EH (cell line): Measurements from ENCODE around the gene OSR1.
A peak's percentile ranks its signal among the peaks of the same experiment; 100 is the strongest.
"Not testable (repeated sequence)": the region's sequence is repeated elsewhere in the genome, so short reads cannot be mapped to it uniquely, and the experiment has no call there.

Source experiments
- DNase-seq: peaks from one replicate; pipeline ENCODE4 v3.0.0-alpha.2; 2015; ENCODE audit warnings: low read depth

The OSR1 gene

GRCh38 chr2:19331450-19331849 lies 27.0 kb downstream of the OSR1 start:
- DNase-seq = no peak

DNA sequence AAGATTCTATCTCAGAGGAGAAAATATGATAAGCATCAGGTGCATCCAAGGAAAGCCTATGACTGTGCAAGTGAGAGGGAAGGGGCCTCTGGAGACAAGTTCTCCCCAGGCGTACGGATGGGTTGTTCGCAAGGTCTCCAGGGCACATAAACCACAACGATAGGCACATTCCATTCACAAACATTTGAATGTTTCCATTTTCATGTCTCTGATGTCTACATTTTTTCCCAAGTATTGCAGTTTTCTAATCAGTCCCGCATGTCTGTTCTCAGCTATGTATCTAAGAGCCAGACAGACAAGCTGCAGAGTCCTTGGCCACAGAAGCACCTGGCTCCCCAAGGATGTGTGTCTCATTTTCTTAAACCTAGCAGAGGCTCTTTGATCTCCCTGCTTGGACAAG lies 28.0 kb downstream of the OSR1 start:
- DNase-seq = no peak

GRCh38 chr2:19329445-19329844 lies 29.0 kb downstream of the OSR1 start:
- DNase-seq = peak; percentile 16

GRCh38 chr2:19327496-19327895 lies 30.9 kb downstream of the OSR1 start:
- DNase-seq = no peak

GRCh38 chr2:19321946-19322345 lies 36.5 kb downstream of the OSR1 start:
- peak; percentile 56 for DNase-seq

DNA sequence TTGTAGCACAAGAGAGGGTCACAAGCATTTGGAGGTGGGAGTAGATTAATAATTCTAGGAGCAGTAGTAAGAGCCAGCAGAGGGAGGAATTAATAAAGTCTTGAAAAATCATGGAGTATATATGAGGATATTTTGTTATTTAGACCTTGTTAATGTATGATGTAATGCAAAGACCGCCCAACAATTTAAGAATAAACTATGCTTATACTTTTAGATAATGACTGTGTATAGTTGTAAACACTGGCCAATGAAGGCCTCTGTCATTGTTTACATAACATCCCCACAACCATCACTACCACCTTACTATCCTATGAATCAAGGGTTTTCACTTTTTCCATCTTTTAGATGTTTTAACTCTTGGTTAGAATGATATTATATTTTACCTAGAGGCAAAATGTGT lies 37.6 kb downstream of the OSR1 start:
- no peak for DNase-seq

DNA sequence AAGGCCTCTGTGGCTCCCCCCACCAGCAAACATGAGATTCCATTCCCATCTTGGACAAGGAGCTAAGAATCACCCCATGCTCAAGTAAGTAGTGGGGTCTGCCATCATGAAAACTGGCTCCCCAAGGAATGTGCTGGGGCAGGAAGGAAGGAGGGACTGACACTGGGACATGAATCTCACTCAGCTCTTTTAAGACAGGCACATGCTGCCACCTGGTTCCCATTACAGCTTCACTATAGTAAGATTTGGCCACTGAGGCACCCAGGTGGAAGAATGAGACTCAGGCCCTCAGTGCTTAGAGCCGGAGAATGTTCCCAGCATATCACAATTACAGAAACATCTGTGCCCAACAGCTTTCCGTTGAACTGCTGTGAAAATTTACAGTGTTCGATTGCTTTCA lies 38.7 kb downstream of the OSR1 start:
- no peak for DNase-seq

DNA sequence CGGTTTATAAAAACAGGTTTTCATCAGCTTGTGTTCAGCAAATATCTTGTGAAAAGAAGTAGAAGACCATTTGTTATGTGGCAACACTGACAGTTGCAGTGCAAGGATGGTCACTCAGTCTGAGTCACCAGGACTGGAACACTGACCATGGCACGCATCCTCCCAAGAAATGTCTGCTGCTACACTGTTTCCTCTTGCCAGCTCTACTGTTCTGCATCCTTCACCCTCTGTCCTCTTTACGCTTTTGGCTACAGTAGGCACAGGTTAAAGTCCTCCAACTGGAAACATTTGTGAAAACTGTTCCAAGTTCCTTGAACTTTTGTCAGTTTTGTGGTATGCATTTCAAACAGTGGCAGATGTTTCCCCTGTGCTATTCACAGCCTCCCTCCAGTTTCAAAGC lies 39.4 kb downstream of the OSR1 start:
- DNase-seq = no peak

DNA sequence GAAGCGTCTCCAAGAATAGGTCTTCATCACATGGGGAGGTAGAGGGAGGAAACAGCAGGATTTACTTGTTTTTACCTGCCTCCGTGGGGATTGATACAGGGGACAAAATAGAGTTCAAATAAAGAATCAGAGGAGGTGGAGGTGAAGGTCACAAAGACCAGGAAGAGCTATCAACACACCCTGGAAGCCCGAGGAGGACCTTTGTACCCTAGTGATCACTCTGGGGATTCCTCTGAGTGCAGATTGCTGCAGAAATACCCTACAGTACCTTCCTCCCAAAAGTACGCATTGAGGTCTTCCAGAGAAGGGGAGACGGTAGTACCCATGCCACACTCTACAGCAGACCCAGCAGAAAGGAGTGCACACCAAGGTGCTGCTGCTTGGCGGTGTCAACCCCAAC lies 44.9 kb downstream of the OSR1 start:
- DNase-seq = no peak

GRCh38 chr2:19312949-19313348 lies 45.5 kb downstream of the OSR1 start:
- DNase-seq = peak; percentile 59

GRCh38 chr2:19306065-19306464 lies 52.4 kb downstream of the OSR1 start:
- not testable (repeated sequence) for DNase-seq

DNA sequence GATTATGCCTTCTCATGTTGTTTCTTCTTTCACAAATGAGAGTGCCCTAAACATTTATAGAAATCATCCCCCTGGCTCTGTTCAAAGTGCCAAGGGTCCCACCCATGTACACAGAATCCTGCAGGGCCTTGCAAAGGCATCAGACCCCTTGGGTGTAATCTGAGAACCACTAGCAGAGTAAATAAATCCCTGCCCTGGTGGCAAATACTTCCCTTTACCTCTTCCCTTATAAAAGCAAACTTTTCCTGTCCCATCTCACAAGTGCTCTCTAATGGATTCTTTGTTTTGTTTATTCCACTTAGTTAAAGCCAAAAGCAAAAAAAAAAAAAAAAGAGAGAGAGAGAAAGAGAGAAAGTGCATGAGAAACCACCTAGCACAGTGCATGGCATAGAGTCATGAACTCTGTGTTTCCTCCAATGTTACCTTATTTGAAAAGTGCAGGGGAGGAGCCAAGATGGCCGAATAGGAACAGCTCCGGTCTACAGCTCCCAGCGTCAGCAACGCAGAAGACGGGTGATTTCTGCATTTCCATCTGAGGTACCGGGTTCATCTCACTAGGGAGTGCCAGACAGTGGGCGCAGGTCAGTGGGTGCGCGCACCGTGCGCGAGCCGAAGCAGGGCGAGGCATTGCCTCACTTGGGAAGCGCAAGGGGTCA lies 52.9 kb downstream of the OSR1 start:
- DNase-seq = not testable (repeated sequence)

DNA sequence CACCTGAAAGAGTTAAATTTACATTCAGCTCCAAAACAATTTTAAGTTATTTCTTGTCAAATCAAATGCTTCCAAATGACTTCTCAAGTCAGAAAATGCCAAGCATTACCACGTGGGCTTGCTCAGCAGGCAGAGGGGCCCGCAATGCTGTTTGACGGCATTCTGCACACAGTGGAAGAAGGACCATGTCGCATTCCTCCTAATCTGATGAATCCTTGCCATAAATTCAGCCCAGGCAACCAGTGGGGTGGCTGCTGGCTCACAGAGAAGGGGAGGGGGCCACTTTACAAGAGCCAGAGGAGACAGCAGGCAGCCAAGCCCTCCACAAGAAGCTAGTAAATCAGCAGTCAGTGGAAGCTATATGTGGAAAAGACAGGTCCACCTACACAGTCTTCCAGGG lies 56.7 kb downstream of the OSR1 start:
- no peak for DNase-seq
